ENCODE measurements around the gene C3. TPM values are rescaled to one million over a fixed set of nuclear protein-coding genes. Genes with fewer than 3 reads are reported as not detected.

C3 gene
- total RNA-seq, 4 donors from 2014 or later: 89.1 to 548 (median 264) TPM

DNA sequence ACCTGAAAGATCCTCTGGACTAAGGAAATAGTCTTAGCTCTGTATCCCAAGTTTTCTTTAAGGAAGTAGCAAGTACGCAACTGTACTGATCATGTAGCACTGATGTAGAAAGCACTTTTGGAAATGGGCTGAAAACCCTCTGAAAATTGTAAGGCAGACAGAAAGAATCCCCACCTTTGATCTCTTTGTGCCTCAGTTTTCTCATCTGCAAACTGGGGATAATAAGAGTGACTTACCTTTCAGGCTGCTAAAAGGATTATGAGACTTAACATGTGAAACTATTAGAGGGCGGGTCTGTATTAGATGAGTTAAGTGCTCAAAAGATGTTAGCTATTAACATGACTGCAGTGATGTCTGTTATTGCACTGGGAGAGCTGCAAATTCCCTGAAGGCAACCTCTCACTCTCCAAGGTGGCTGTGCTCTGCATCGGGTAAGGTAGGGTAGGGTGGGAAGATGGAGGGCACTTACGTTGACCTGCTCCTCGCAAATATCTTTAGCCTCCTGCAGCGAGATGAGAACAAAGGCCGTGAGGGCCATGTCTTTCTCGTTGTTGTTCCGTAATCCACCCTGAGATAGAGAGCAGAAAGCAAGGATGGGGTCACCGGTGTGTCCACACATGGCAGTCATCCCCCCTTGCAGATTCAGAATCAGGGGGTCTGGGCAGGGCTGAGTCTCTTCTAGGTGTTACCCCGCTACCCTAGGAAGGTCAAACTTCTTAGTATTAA, 30.1 kb downstream of the C3 start:
- DNase-seq: no peak
- no peak for TF ChIP-seq POLR2A (IDR thresholded peaks at IDR 0.05)
- TF ChIP-seq, protein P1, sequence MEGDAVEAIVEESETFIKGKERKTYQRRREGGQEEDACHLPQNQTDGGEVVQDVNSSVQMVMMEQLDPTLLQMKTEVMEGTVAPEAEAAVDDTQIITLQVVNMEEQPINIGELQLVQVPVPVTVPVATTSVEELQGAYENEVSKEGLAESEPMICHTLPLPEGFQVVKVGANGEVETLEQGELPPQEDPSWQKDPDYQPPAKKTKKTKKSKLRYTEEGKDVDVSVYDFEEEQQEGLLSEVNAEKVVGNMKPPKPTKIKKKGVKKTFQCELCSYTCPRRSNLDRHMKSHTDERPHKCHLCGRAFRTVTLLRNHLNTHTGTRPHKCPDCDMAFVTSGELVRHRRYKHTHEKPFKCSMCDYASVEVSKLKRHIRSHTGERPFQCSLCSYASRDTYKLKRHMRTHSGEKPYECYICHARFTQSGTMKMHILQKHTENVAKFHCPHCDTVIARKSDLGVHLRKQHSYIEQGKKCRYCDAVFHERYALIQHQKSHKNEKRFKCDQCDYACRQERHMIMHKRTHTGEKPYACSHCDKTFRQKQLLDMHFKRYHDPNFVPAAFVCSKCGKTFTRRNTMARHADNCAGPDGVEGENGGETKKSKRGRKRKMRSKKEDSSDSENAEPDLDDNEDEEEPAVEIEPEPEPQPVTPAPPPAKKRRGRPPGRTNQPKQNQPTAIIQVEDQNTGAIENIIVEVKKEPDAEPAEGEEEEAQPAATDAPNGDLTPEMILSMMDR (IDR thresholded peaks at IDR 0.05): no peak
- Histone ChIP-seq H3K9me3 (no peaks in the 10 kb centered on the region), H3K4me1 (no peaks in the 10 kb centered on the region), H3K27ac (no peak overlapping the region), H3K4me3 (no peak overlapping the region), H3K36me3 (no peaks in the 10 kb centered on the region), H3K27me3 (no peaks in the 10 kb centered on the region)

DNA sequence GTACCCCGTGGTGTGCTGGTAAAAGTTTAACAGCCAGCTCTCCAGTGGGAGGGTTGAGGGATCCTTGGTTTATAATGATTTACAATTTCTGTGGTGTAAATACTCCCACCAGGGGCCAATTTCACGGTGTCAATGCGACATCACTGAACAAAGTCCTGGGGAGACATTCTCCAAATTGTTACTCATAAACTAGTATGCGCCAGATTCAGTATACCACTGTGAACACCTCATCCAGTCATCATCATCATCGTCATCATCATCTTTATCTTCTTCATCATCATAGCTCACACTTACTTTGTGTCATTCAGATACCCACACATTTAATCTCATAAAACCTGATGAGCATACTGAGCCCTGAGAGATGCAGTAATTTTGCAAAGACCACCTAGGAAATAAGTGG, 33.3 kb downstream of the C3 start:
- Histone ChIP-seq H3K36me3 (no peaks in the 10 kb centered on the region), H3K9me3 (no peaks in the 10 kb centered on the region), H3K27ac (no peak overlapping the region), H3K4me1 (no peaks in the 10 kb centered on the region), H3K27me3 (no peaks in the 10 kb centered on the region), H3K4me3 (no peak overlapping the region)
- DNase-seq: no peak
- TF ChIP-seq, protein P1 (IDR thresholded peaks at IDR 0.05): no peak
- TF ChIP-seq POLR2A (IDR thresholded peaks at IDR 0.05): no peak

GRCh38 chr19:6686628-6686975, 33.8 kb downstream of the C3 start:
- H3K9me3 ChIP-seq: no peaks in the 10 kb centered on the region

DNA sequence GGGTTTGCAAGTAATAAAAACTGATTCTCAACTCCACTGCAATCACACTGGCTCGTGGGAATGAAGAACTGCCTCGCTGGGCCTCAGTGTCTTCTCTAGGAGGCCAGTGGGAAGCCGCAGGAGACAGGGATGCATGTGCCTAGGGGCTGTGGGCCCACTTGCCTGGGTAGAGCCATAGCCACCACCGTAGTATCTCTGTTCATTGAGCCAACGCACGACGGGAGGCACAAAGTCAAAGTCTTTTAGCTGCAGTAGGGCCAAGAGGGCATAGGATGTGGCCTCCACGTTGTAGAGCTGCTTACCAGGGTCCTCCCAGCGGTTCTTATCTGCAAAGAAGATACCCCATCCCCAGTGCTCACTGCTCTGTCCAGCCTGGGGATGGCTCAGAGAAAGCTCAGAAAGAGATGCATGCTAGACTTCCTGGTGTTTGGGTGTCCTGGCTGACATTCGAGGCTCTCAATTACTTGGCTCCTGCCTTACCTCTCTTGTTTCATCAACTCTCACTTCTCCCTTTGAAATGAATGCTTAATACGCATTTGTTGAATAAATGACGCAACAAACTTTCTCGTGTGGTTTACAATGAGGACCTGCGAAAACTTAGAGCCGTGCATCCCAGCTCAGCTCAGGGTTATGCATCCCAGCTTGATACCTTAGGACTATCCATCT, 34.4 kb downstream of the C3 start:
- no peaks in the 10 kb centered on the region for H3K36me3 ChIP-seq
- no peak overlapping the region for H3K27ac ChIP-seq
- H3K9me3 ChIP-seq: no peaks in the 10 kb centered on the region
- peak in 1 of 3 donors; percentile 18 for DNase-seq
- no peaks in the 10 kb centered on the region for H3K27me3 ChIP-seq
- H3K4me1 ChIP-seq: no peaks in the 10 kb centered on the region
- no peak overlapping the region for H3K4me3 ChIP-seq
- no peak for TF ChIP-seq POLR2A (IDR thresholded peaks at IDR 0.05)
- TF ChIP-seq, protein P1 (IDR thresholded peaks at IDR 0.05): no peak

More at GRCh38 chr19:6686628-6686975, 33.8 kb downstream of the C3 start:
- Histone ChIP-seq H3K4me3 (no peak overlapping the region), H3K27ac (no peak overlapping the region), H3K27me3 (no peaks in the 10 kb centered on the region), H3K36me3 (no peaks in the 10 kb centered on the region), H3K4me1 (no peaks in the 10 kb centered on the region)
- DNase-seq: peak in 1 of 3 donors; percentile 7
- no peak for TF ChIP-seq POLR2A (IDR thresholded peaks at IDR 0.05)
- TF ChIP-seq, protein P1 (IDR thresholded peaks at IDR 0.05): no peak

DNA sequence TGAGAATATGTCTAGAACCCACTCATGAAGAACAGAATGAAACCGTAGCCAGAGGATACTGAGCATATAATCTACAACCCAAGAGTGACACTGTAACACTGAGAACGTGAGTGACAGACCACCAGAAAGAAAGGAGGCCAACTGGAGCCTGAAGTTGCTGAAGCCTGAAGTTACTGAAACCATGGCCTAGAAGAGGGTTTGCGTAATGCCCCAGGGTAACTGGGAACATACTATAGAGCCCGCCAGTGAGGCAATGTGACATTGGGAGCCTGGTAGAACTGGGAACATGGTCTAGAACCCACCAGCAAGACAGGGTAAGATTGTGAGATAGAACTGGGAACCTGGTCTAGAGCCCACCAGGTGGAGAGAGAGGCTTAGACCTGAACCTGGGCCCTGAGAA, 35.0 kb downstream of the C3 start:
- no peak overlapping the region for H3K27ac ChIP-seq
- DNase-seq: peak in 1 of 3 donors; percentile 5

More for the DNA sequence above, 35.0 kb downstream of the C3 start:
- TF ChIP-seq, protein P1 (IDR thresholded peaks at IDR 0.05): no peak
- no peak for TF ChIP-seq POLR2A (IDR thresholded peaks at IDR 0.05)
- Histone ChIP-seq H3K9me3 (no peaks in the 10 kb centered on the region), H3K36me3 (no peaks in the 10 kb centered on the region), H3K4me1 (no peaks in the 10 kb centered on the region), H3K27me3 (no peaks in the 10 kb centered on the region), H3K4me3 (no peak overlapping the region)

Data from Peyer's patch (tissue), 4 donors.